Right cardiac atrium (tissue), 5 donors: Measurements from ENCODE around the gene UACA. TPM values are rescaled to one million over a fixed set of nuclear protein-coding genes. Genes with fewer than 3 reads are reported as not detected.
"Not testable (repeated sequence)": the region's sequence is repeated elsewhere in the genome, so short reads cannot be mapped to it uniquely, and the experiment has no call there.

Experiments
- ATAC-seq, 2 donors: fragments of 200-7000 bp; cut with Tn5 transposase; one replicate each; pipeline versions ENCODE4 v1.8.0 to v1.9.1; 2020; ENCODE audit warnings: moderate library complexity in 2 of 2, mild to moderate bottlenecking in 1 of 2
- DNase-seq, 3 donors: peaks; one replicate each; pipeline ENCODE4 v3.0.0-alpha.2; 2020
- H3K27ac ChIP-seq: one replicate; pipeline ENCODE4 v1.5.1; 2013; ENCODE audit warnings: mild to moderate bottlenecking, low read length, control low read depth, moderate library complexity
- H3K27me3 ChIP-seq: one replicate; pipeline ENCODE4 v1.6.1; 2013; ENCODE audit not compliant: control insufficient read depth, insufficient read depth
- H3K4me1 ChIP-seq: one replicate; pipeline ENCODE4 v1.6.1; 2013; ENCODE audit warnings: low read length; ENCODE audit not compliant: control insufficient read depth, insufficient read depth
- H3K4me3 ChIP-seq: one replicate; pipeline ENCODE4 v1.5.1; 2013; ENCODE audit warnings: low read length, control low read depth
- H3K9me3 ChIP-seq: one replicate; pipeline ENCODE4 v1.6.1; 2013; ENCODE audit warnings: low read length; ENCODE audit not compliant: control insufficient read depth
- WGBS: extraction: QIAGEN DNeasy Blood & Tissue Kit; methylation state at CpG from one replicate; pipeline ENCODE4 v1.1.7; 2013; 5-methylcytosine and 5-hydroxymethylcytosine counted together
- intact Hi-C, 4 donors: fragments of 100-400 bp; cut with DNase I; formaldehyde crosslinking; loops; one replicate each; pipeline versions ENCODE4 v1.11.0 to v1.14.0; 2022 to 2023
- long read RNA-seq, 4 donors: library from polyadenylated mRNA; unstranded; transcript quantifications; one replicate each; pipeline ENCODE4 v2.0.0, GENCODE V29; 2020 to 2021
- polyA plus RNA-seq: library from polyadenylated mRNA; stranded (reverse); fragments of 200-250 nt; gene quantifications from one replicate; pipeline ENCODE4 v1.2.3, GENCODE V29; 2013
- total RNA-seq, 4 donors: library from RNA; stranded (reverse); fragmentation: NEBNext Ultra II Directional; extraction: Animal tissue kit (Norgen Biotek cat#: 25700); gene quantifications; one replicate each; pipeline ENCODE4 v1.2.1, GENCODE V29; 2021
- donor health status: healthy with polysubstance abuse.
- donor health status: DM: no; HTN: yes; CAD: no.
- donor health status: DM: no; HTN: no; CAD: no.
- donor health status: DM: no; HTN: yes; CAD: no; lungs with severe emphysema.
- donor health status: DM: yes; HTN: yes; CAD: no.

UACA gene
- total RNA-seq (10 to 100 TPM; 29.7 to 61.6 (median 48.5) TPM), polyA plus RNA-seq (28.9 TPM)
- long read RNA-seq, donor 1, full-length matches to known transcripts = 7 of 72 reads
- long read RNA-seq, donor 1, partial matches to known transcripts = 49 of 72 reads
- long read RNA-seq, donor 1, other reads (novel, unspliced or antisense) = 16 of 72 reads
- long read RNA-seq, donor 2, partial matches to known transcripts = 2 of 4 reads
- long read RNA-seq, donor 2, other reads (novel, unspliced or antisense) = 2 of 4 reads
- long read RNA-seq, donor 3, partial matches to known transcripts = 152 of 185 reads
- long read RNA-seq, donor 3, other reads (novel, unspliced or antisense) = 32 of 185 reads
- long read RNA-seq, donor 4, full-length matches to known transcripts = 16 of 26 reads
- long read RNA-seq, donor 4, partial matches to known transcripts = 3 of 26 reads
- long read RNA-seq, donor 4, other reads (novel, unspliced or antisense) = 7 of 26 reads

- Histone ChIP-seq H3K27me3 (no peaks in the 10 kb centered on the region), H3K4me1 (peaks cover 2% of the 10 kb centered on the region), H3K27ac (peak within 1 kb of the TSS; percentile 92), H3K4me3 (peak within 1 kb of the TSS; percentile 80), H3K9me3 (no peaks in the 10 kb centered on the region)
- intact Hi-C loops = loop anchor here in 3 of 4 donors (10.0 kb wide), 4 partner anchors 59 to 79 kb away; no protein-coding TSS in a partner anchor
- ATAC-seq (peak; percentile 98), DNase-seq (peak; percentile 95 to 98 (median 98))
- whole genome bisulfite sequencing = under 1% methylated on average over 79 of the region's 79 CpGs
Measured at GRCh38 chr15:70763120-70763949, at the start of gene UACA. Gene UACA, minus strand, starts transcription at chr15:70763558. Its CDS starts 151 bp downstream, at chr15:70763407.

- no peak overlapping the region for H3K27ac ChIP-seq
- no peak overlapping the region for H3K4me3 ChIP-seq
- no peak for ATAC-seq
- WGBS = 92% methylated on average over 4 of the region's 4 CpGs
- H3K9me3 ChIP-seq = no peaks in the 10 kb centered on the region
- no peak for DNase-seq
- H3K4me1 ChIP-seq = no peaks in the 10 kb centered on the region
- no peaks in the 10 kb centered on the region for H3K27me3 ChIP-seq
- intact Hi-C loops = loop anchor here in 3 of 4 donors (5.0 kb wide), 3 partner anchors 131 to 246 kb away; no protein-coding TSS in a partner anchor
Measured at GRCh38 chr15:70812827-70813364, 49.5 kb upstream of the UACA start.

- Histone ChIP-seq H3K4me1 (peaks cover 2% of the 10 kb centered on the region), H3K9me3 (no peaks in the 10 kb centered on the region), H3K27ac (no peak overlapping the region), H3K4me3 (no peak overlapping the region), H3K27me3 (no peaks in the 10 kb centered on the region)
- intact Hi-C loops = loop anchor here in 3 of 4 donors (5.0 kb wide), 3 partner anchors 129 to 244 kb away; no protein-coding TSS in a partner anchor
- DNase-seq = no peak
- ATAC-seq = no peak
- 74% methylated on average over 9 of the region's 9 CpGs for WGBS
Measured at GRCh38 chr15:70810916-70811578, 47.7 kb upstream of the UACA start.

- DNase-seq (peak; percentile 55 to 87 (median 80)), ATAC-seq (peak; percentile 54 to 59)
- intact Hi-C loops = loop anchor here in 1 of 4 donors (5.0 kb wide), 1 partner anchor 125 kb away; no protein-coding TSS in a partner anchor
- 67% methylated on average over 9 of the region's 9 CpGs for WGBS
- Histone ChIP-seq H3K4me1 (peaks cover 5% of the 10 kb centered on the region), H3K27me3 (no peaks in the 10 kb centered on the region), H3K9me3 (no peaks in the 10 kb centered on the region), H3K4me3 (no peak overlapping the region), H3K27ac (no peak overlapping the region)
Measured at GRCh38 chr15:70806992-70807712, 43.8 kb upstream of the UACA start.

- intact Hi-C loops = loop anchor here in 1 of 4 donors (5.0 kb wide), 1 partner anchor 127 kb away; no protein-coding TSS in a partner anchor
- not testable (repeated sequence) for H3K27me3 ChIP-seq, H3K4me3 ChIP-seq, H3K27ac ChIP-seq, H3K9me3 ChIP-seq, DNase-seq, ATAC-seq, H3K4me1 ChIP-seq
- 97% methylated on average over 9 of the region's 9 CpGs for WGBS
Measured at GRCh38 chr15:70804388-70804787, 41.0 kb upstream of the UACA start.

- ATAC-seq (peak in 1 of 2 donors; percentile 25), DNase-seq (no peak)
- intact Hi-C loops = loop anchor here in 1 of 4 donors (5.0 kb wide), 1 partner anchor 125 kb away; no protein-coding TSS in a partner anchor
- H3K27ac ChIP-seq = no peak overlapping the region
- no peaks in the 10 kb centered on the region for H3K27me3 ChIP-seq
- no peaks in the 10 kb centered on the region for H3K9me3 ChIP-seq
- H3K4me3 ChIP-seq = no peak overlapping the region
- 66% methylated on average over 4 of the region's 4 CpGs for WGBS
- peaks cover 5% of the 10 kb centered on the region for H3K4me1 ChIP-seq
Measured at GRCh38 chr15:70802629-70803028, 39.3 kb upstream of the UACA start.

- no peak for ATAC-seq
- no peak for DNase-seq
- 91% methylated on average over 5 of the region's 5 CpGs for WGBS
- no peak overlapping the region for H3K4me3 ChIP-seq
- H3K4me1 ChIP-seq = peaks cover 3% of the 10 kb centered on the region
- intact Hi-C loops = loop anchor here in 1 of 4 donors (5.0 kb wide), 1 partner anchor 124 kb away; no protein-coding TSS in a partner anchor
- H3K27me3 ChIP-seq = no peaks in the 10 kb centered on the region
- no peaks in the 10 kb centered on the region for H3K9me3 ChIP-seq
- H3K27ac ChIP-seq = no peak overlapping the region
Measured at GRCh38 chr15:70801109-70801508, 37.8 kb upstream of the UACA start.

- 69% methylated on average over 9 of the region's 9 CpGs for WGBS
- H3K27ac ChIP-seq = no peak overlapping the region
- H3K4me3 ChIP-seq = no peak overlapping the region
Measured at GRCh38 chr15:70799667-70800450, 36.5 kb upstream of the UACA start.

GRCh38 chr15:70797464-70797863, 34.1 kb upstream of the UACA start:
- intact Hi-C loops = no loop called here
- peaks cover 1% of the 10 kb centered on the region for H3K4me1 ChIP-seq
- no peak overlapping the region for H3K27ac ChIP-seq
- H3K4me3 ChIP-seq = no peak overlapping the region
- 94% methylated on average over 5 of the region's 5 CpGs for WGBS
- no peak for DNase-seq
- no peak for ATAC-seq
- H3K9me3 ChIP-seq = no peaks in the 10 kb centered on the region
- no peaks in the 10 kb centered on the region for H3K27me3 ChIP-seq

More at GRCh38 chr15:70799667-70800450, 36.5 kb upstream of the UACA start:
- intact Hi-C loops = loop anchor here in 1 of 4 donors (5.0 kb wide), 1 partner anchor 123 kb away; no protein-coding TSS in a partner anchor
- H3K4me1 ChIP-seq = peaks cover 3% of the 10 kb centered on the region
- DNase-seq = peak in 2 of 3 donors; percentile 33 to 66
- peak; percentile 86 to 94 for ATAC-seq
- H3K27me3 ChIP-seq = no peaks in the 10 kb centered on the region
- H3K9me3 ChIP-seq = no peaks in the 10 kb centered on the region
